H1 (cell line): Measurements from ENCODE around the gene SENP1. TPM values are rescaled to one million over a fixed set of nuclear protein-coding genes. Genes with fewer than 3 reads are reported as not detected.
"Not testable (repeated sequence)": the region's sequence is repeated elsewhere in the genome, so short reads cannot be mapped to it uniquely, and the experiment has no call there.

Experiments used
- CTCF ChIA-PET: fragments of 300-600 bp; sonication (Branson Sonifier 250); formaldehyde crosslinking; loops from one replicate; lab custom pipeline; 2021; ENCODE audit not compliant: partially characterized antibody; lab: Charles Lee
- POLR2A ChIA-PET: fragments of 300-600 bp; sonication (Branson Sonifier 250); formaldehyde crosslinking; loops from one replicate; lab custom pipeline; 2021; ENCODE audit warnings: inconsistent platforms; ENCODE audit not compliant: partially characterized antibody; lab: Charles Lee
- DNase-seq, 2 experiments: peaks; one replicate each; pipeline versions ENCODE4 v3.0.0 to v3.0.0-alpha.2; 2010 to 2022; ENCODE audit warnings: low spot score in 2 of 2, low read depth in 1 of 2, mixed read lengths in 1 of 2
- FAIRE-seq: peaks from 2 replicates; lab custom pipeline; 2011; peaks lifted over from hg19 to GRCh38; lab: Jason Lieb, UNC
- H2AFZ ChIP-seq: 2 replicates; pipeline ENCODE4 v1.8.1; 2012; ENCODE audit warnings: low read length, inconsistent platforms
- H2AK5ac ChIP-seq: 2 replicates; pipeline ENCODE4 v1.6.1; 2013; ENCODE audit warnings: low read depth, low read length
- H2BK120ac ChIP-seq: replicated peaks from 2 replicates; pipeline ENCODE3; 2013; ENCODE audit warnings: low read depth, low read length, inconsistent platforms
- H2BK12ac ChIP-seq: 2 replicates; pipeline ENCODE4 v1.6.1; 2013; ENCODE audit warnings: low read depth, low read length
- H2BK15ac ChIP-seq: 2 replicates; pipeline ENCODE4 v1.6.1; 2013; ENCODE audit warnings: low read length
- H2BK20ac ChIP-seq: 2 replicates; pipeline ENCODE4 v1.6.1; 2013; ENCODE audit warnings: low read length
- H2BK5ac ChIP-seq: 2 replicates; pipeline ENCODE4 v1.6.1; 2013; ENCODE audit warnings: low read depth, low read length
- H3K14ac ChIP-seq: 2 replicates; pipeline ENCODE4 v1.6.1; 2013; ENCODE audit warnings: inconsistent platforms; ENCODE audit not compliant: insufficient read length
- H3K18ac ChIP-seq: 2 replicates; pipeline ENCODE4 v1.6.1; 2013; ENCODE audit warnings: low read length; ENCODE audit errors: extremely low read depth
- H3K23ac ChIP-seq: 2 replicates; pipeline ENCODE4 v1.6.1; 2013; ENCODE audit warnings: inconsistent platforms; ENCODE audit not compliant: insufficient read length
- H3K23me2 ChIP-seq: 2 replicates; pipeline ENCODE4 v1.6.1; 2013; ENCODE audit warnings: low read depth, low read length
- H3K27ac ChIP-seq: 2 replicates; pipeline ENCODE4 v1.6.1; 2011; ENCODE audit warnings: low read depth, low read length, inconsistent platforms
- H3K27me3 ChIP-seq, 4 experiments: replicated peaks in 1 of 4; 1 replicate in 1 of 4; 2 replicates in 3 of 4; pipeline versions ENCODE4 v1.6.1 to v1.8.1; 2011 to 2013; ENCODE audit warnings: low read length in 3 of 4, mild to moderate bottlenecking in 3 of 4, inconsistent platforms in 2 of 4, mixed read lengths in 2 of 4, moderate library complexity in 1 of 4; ENCODE audit not compliant: control insufficient read depth in 3 of 4, insufficient read depth in 3 of 4; ENCODE audit errors: extremely low read depth in 1 of 4
- H3K36me3 ChIP-seq, 4 experiments: 2 replicates each; pipeline versions ENCODE4 v1.6.1 to v1.8.1; 2011 to 2013; ENCODE audit warnings: mild to moderate bottlenecking in 4 of 4, low read length in 3 of 4, moderate library complexity in 2 of 4, control low read depth in 1 of 4, inconsistent platforms in 1 of 4; ENCODE audit not compliant: insufficient read depth in 4 of 4, control insufficient read depth in 2 of 4
- H3K4ac ChIP-seq: replicated peaks from 2 replicates; pipeline ENCODE3; 2013; ENCODE audit warnings: low read length, low read depth, mixed read lengths, inconsistent platforms; ENCODE audit not compliant: insufficient read length
- H3K4me1 ChIP-seq, 4 experiments: replicated peaks in 1 of 4; 1 replicate in 1 of 4; 2 replicates in 3 of 4; pipeline versions ENCODE4 v1.6.1 to v1.8.1; 2011 to 2013; ENCODE audit warnings: low read length in 3 of 4, inconsistent platforms in 2 of 4, mixed read lengths in 1 of 4; ENCODE audit not compliant: insufficient read depth in 4 of 4, control insufficient read depth in 3 of 4
- H3K4me2 ChIP-seq, 2 experiments: 2 replicates each; pipeline versions ENCODE4 v1.6.1 to v1.8.1; 2011 to 2013; ENCODE audit warnings: low read depth in 2 of 2, low read length in 2 of 2, control low read depth in 1 of 2, inconsistent platforms in 1 of 2, mild to moderate bottlenecking in 1 of 2; ENCODE audit not compliant: insufficient read depth in 1 of 2
- H3K4me3 ChIP-seq, 4 experiments: fragments of 200-600, 300-600 bp in 1 of 4; sonication (generic), shearing (Covaris generic), sonication (Bioruptor Twin) in 1 of 4; 2 replicates each; pipeline versions ENCODE4 v1.5.1 to v1.8.1; 2011 to 2016; ENCODE audit warnings: low read length in 4 of 4, low read depth in 3 of 4, control low read depth in 2 of 4, inconsistent platforms in 2 of 4, mild to moderate bottlenecking in 2 of 4, mixed read lengths in 1 of 4, moderate library complexity in 1 of 4; ENCODE audit not compliant: insufficient read depth in 2 of 4; ENCODE audit errors: extremely low read depth in 1 of 4
- H3K56ac ChIP-seq: replicated peaks from 2 replicates; pipeline ENCODE3; 2013; ENCODE audit warnings: low read depth, mild to moderate bottlenecking, mixed read lengths, low read length, inconsistent platforms; ENCODE audit not compliant: insufficient read length
- H3K79me1 ChIP-seq: 2 replicates; pipeline ENCODE4 v1.6.1; 2013; ENCODE audit warnings: low read depth, low read length, control low read depth
- H3K79me2 ChIP-seq, 2 experiments: 2 replicates each; pipeline versions ENCODE4 v1.6.1 to v1.8.1; 2012 to 2013; ENCODE audit warnings: low read length in 2 of 2, mild to moderate bottlenecking in 2 of 2, inconsistent platforms in 1 of 2; ENCODE audit not compliant: insufficient read depth in 2 of 2, control insufficient read depth in 1 of 2
- H3K9ac ChIP-seq, 4 experiments: replicated peaks in 1 of 4; 1 replicate in 1 of 4; 2 replicates in 3 of 4; pipeline versions ENCODE4 v1.6.1 to v1.8.1; 2011 to 2013; ENCODE audit warnings: low read depth in 3 of 4, low read length in 3 of 4, control low read depth in 2 of 4, mild to moderate bottlenecking in 2 of 4, moderate library complexity in 2 of 4, inconsistent platforms in 1 of 4; ENCODE audit errors: extremely low read depth in 1 of 4
- H3K9me3 ChIP-seq, 2 experiments: 2 replicates each; pipeline versions ENCODE4 v1.6.1 to v1.8.1; 2012 to 2013; ENCODE audit warnings: mild to moderate bottlenecking in 2 of 2, moderate library complexity in 2 of 2, control low read depth in 1 of 2, inconsistent platforms in 1 of 2, low read depth in 1 of 2, low read length in 1 of 2, mixed read lengths in 1 of 2; ENCODE audit not compliant: insufficient read depth in 2 of 2
- H4K20me1 ChIP-seq, 2 experiments: replicated peaks in 1 of 2; 2 replicates each; pipeline versions ENCODE3 to v1.8.1; 2011 to 2013; ENCODE audit warnings: inconsistent platforms in 2 of 2, low read length in 2 of 2, mild to moderate bottlenecking in 1 of 2; ENCODE audit not compliant: insufficient read depth in 2 of 2, control insufficient read depth in 1 of 2
- H4K5ac ChIP-seq: 2 replicates; pipeline ENCODE4 v1.6.1; 2013; ENCODE audit warnings: low read length, low read depth, mixed read lengths, inconsistent platforms; ENCODE audit not compliant: insufficient read length
- H4K8ac ChIP-seq: 2 replicates; pipeline ENCODE4 v1.8.0; 2013; ENCODE audit warnings: mild to moderate bottlenecking, moderate library complexity, low read length, inconsistent platforms; ENCODE audit not compliant: insufficient read depth; ENCODE audit errors: extremely low read depth
- H4K91ac ChIP-seq: replicated peaks from 2 replicates; pipeline ENCODE3; 2013; ENCODE audit warnings: low read length, mixed read lengths, inconsistent platforms; ENCODE audit not compliant: insufficient read length
- WGBS, 2 experiments: shearing (Covaris generic) in 1 of 2; methylation state at CpG; one replicate each; pipeline versions ENCODE4 v1.1.6 to v1.1.7; 2013 to 2015; ENCODE audit warnings: low lambda C conversion rate in 2 of 2, mixed read lengths in 2 of 2, inconsistent platforms in 1 of 2, low coverage in 1 of 2, missing lambda C conversion rate in 1 of 2; ENCODE audit not compliant: insufficient replicate concordance in 2 of 2, insufficient coverage in 1 of 2, insufficient read length in 1 of 2; ENCODE audit errors: extremely low coverage in 1 of 2, missing lambda C conversion rate in 1 of 2; 5-methylcytosine and 5-hydroxymethylcytosine counted together
- polyA plus RNA-seq, 7 experiments: library from polyadenylated mRNA; depleted of rRNA in 3 of 7; stranded (reverse) in 5 of 7; unstranded in 2 of 7; fragments of >200 nt in 5 of 7; fragments of 200-250 nt in 2 of 7; gene quantifications; 1 replicate in 5 of 7; 2 replicates in 1 of 7; 4 replicates in 1 of 7; pipeline versions ENCODE4 v1.2.1 to v1.2.3, GENCODE V29; 2011 to 2013; ENCODE audit warnings: missing spikeins in 2 of 7, mixed read lengths in 2 of 7
- total RNA-seq: library from RNA; stranded (reverse); fragmentation: NEBNext Ultra II Directional; extraction: Animal tissue kit (Norgen Biotek cat#: 25700); gene quantifications from 2 replicates; pipeline ENCODE4 v1.2.1, GENCODE V29; 2021

Gene SENP1
- total and polyA plus RNA-seq, 2 of the 8 experiments (the other 6 are each of a cell fraction or from before 2014, with no cell fraction given) = 14.2 to 31.5 TPM

DNA sequence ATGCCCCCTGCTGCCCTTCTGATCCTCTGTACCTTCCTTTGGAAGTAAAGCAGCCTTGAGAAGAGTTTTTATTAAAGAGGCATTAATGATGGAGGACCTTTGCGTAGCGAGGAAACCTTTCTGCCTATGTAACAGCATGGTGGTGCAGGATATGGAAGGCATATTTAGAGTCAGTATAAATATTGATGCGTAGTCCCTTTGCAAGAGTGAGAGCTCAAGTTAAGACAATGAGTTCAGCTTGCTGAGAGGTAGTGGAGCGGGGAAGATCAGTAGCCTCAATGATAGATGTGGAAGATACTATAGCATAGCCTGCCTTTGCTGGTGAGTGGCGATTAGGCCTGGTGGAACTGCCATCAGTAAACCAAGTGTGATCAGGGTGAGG lies 5.4 kb upstream of the SENP1 start:
- H3K27ac ChIP-seq, H4K20me1 ChIP-seq, H3K4me3 ChIP-seq, H3K36me3 ChIP-seq, H3K27me3 ChIP-seq, H3K4me1 ChIP-seq, H3K4ac ChIP-seq, H3K4me2 ChIP-seq, H2BK20ac ChIP-seq, H3K79me1 ChIP-seq, H2BK5ac ChIP-seq, H2BK15ac ChIP-seq, H3K23ac ChIP-seq, H2AK5ac ChIP-seq, DNase-seq, H4K8ac ChIP-seq, H4K91ac ChIP-seq, H2BK120ac ChIP-seq, H3K18ac ChIP-seq, H2AFZ ChIP-seq, FAIRE-seq, H4K5ac ChIP-seq, H2BK12ac ChIP-seq, H3K23me2 ChIP-seq, H3K79me2 ChIP-seq, H3K56ac ChIP-seq, H3K9me3 ChIP-seq, H3K14ac ChIP-seq, H3K9ac ChIP-seq: not testable (repeated sequence)
- CTCF ChIA-PET = interaction anchor here (0.6 to 1.5 kb wide), 5 partner anchors 10 to 280 kb away, joined by 3 to 4 read pairs (median 3); no protein-coding TSS in a partner anchor
- POLR2A ChIA-PET = interaction anchor here (0.8 to 7.5 kb wide), 2 partner anchors 9 to 45 kb away, joined by 3 to 56 read pairs; partner anchors contain the start of gene PFKM
- 90% methylated on average over 5 of the region's 5 CpGs; no CpG with 5 or more reads in 1 of the 2 experiments for WGBS, 2 experiments
